DND-41 (cell line): Measurements from ENCODE around the gene THSD7B.

ENCODE experiments used
- ATAC-seq: fragments of 200-7000 bp; cut with Tn5 transposase; 3 replicates; pipeline ENCODE4 v1.9.1; 2021; ENCODE audit warnings: low read depth; ENCODE audit not compliant: insufficient read depth
- DNase-seq: peaks from one replicate; pipeline ENCODE4 v3.0.0-alpha.2; 2020
- H2AFZ ChIP-seq: 2 replicates; pipeline ENCODE4 v1.6.0; 2012; ENCODE audit warnings: low read depth, low read length
- H3K27ac ChIP-seq: 2 replicates; pipeline ENCODE4 v1.5.1; 2012; ENCODE audit warnings: low read length, inconsistent platforms
- H3K27me3 ChIP-seq: fragments of 200-600 bp; sonication (generic); 2 replicates; pipeline ENCODE4 v1.6.0; 2012; ENCODE audit warnings: low read length, mild to moderate bottlenecking, inconsistent platforms; ENCODE audit not compliant: insufficient read depth, poor library complexity
- H3K36me3 ChIP-seq: 2 replicates; pipeline ENCODE4 v1.5.1; 2012; ENCODE audit warnings: low read length, inconsistent platforms; ENCODE audit not compliant: insufficient read depth
- H3K4me1 ChIP-seq: 2 replicates; pipeline ENCODE4 v1.5.1; 2012; ENCODE audit warnings: mild to moderate bottlenecking, low read length; ENCODE audit not compliant: insufficient read depth
- H3K4me2 ChIP-seq: 2 replicates; pipeline ENCODE4 v1.6.0; 2012; ENCODE audit warnings: mild to moderate bottlenecking, moderate library complexity, low read length, inconsistent platforms; ENCODE audit not compliant: insufficient read depth
- H3K4me3 ChIP-seq, 2 experiments: fragments of 200-600 bp in 1 of 2; shearing (Covaris generic) in 1 of 2; 2 replicates each; pipeline ENCODE4 v1.5.1; 2012 to 2016; ENCODE audit warnings: inconsistent platforms in 2 of 2, low read length in 2 of 2, mild to moderate bottlenecking in 2 of 2, low read depth in 1 of 2, moderate library complexity in 1 of 2
- H3K79me2 ChIP-seq: 2 replicates; pipeline ENCODE4 v1.6.0; 2012; ENCODE audit warnings: low read length, inconsistent platforms; ENCODE audit not compliant: insufficient read depth
- H3K9ac ChIP-seq: 2 replicates; pipeline ENCODE4 v1.6.0; 2012; ENCODE audit warnings: low read depth, mild to moderate bottlenecking, inconsistent platforms, low read length, moderate library complexity
- H3K9me3 ChIP-seq: 2 replicates; pipeline ENCODE4 v1.5.1; 2012; ENCODE audit warnings: low read length, moderate library complexity, mild to moderate bottlenecking, inconsistent platforms; ENCODE audit not compliant: insufficient read depth, severe bottlenecking
- H4K20me1 ChIP-seq: 2 replicates; pipeline ENCODE4 v1.6.0; 2012; ENCODE audit warnings: low read length; ENCODE audit not compliant: insufficient read depth
- EZH2 ChIP-seq: IDR thresholded peaks from 3 replicates; pipeline ENCODE4 v1.6.1; 2012; ENCODE audit warnings: borderline replicate concordance, low read depth, mild to moderate bottlenecking, moderate library complexity, low read length, inconsistent platforms; ENCODE audit not compliant: severe bottlenecking
- TF ChIP-seq, protein P1 (sequence below): IDR thresholded peaks from 2 replicates; pipeline ENCODE4 v1.5.1; 2012; ENCODE audit warnings: borderline replicate concordance, low read length, moderate library complexity, mild to moderate bottlenecking; ENCODE audit not compliant: poor library complexity, severe bottlenecking; ENCODE audit errors: extremely low read depth

The THSD7B gene

DNA sequence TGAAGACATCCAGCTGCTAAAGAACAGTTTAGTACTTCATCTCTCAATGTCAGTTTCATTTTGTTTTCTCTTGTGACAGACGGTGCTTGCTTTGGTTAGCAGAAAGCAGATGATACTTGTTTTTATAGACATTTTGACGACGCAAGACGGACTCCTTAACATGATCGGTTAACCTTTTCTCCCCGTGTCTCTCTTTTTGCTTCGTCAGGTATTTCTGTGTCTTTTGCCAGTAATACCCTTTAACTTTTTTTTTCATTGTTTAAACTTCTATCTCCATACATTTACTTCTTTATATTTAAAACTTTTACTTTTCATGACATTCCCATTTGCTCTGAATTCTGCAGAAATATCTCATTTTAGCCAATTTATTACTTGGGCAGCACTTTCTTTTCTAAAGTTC is 57.9 kb downstream of the THSD7B start:
- no peak for DNase-seq
- H4K20me1 ChIP-seq, result no peaks in the 10 kb centered on the region
- TF ChIP-seq, protein P1, sequence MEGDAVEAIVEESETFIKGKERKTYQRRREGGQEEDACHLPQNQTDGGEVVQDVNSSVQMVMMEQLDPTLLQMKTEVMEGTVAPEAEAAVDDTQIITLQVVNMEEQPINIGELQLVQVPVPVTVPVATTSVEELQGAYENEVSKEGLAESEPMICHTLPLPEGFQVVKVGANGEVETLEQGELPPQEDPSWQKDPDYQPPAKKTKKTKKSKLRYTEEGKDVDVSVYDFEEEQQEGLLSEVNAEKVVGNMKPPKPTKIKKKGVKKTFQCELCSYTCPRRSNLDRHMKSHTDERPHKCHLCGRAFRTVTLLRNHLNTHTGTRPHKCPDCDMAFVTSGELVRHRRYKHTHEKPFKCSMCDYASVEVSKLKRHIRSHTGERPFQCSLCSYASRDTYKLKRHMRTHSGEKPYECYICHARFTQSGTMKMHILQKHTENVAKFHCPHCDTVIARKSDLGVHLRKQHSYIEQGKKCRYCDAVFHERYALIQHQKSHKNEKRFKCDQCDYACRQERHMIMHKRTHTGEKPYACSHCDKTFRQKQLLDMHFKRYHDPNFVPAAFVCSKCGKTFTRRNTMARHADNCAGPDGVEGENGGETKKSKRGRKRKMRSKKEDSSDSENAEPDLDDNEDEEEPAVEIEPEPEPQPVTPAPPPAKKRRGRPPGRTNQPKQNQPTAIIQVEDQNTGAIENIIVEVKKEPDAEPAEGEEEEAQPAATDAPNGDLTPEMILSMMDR, result no peak
- TF ChIP-seq EZH2, result no peak
- H2AFZ ChIP-seq, result no peak overlapping the region
- H3K36me3 ChIP-seq, result no peaks in the 10 kb centered on the region
- H3K4me3 ChIP-seq, result no peak overlapping the region
- H3K79me2 ChIP-seq, result no peaks in the 10 kb centered on the region
- no peak overlapping the region for H3K9ac ChIP-seq
- H3K4me1 ChIP-seq, result no peaks in the 10 kb centered on the region
- H3K27ac ChIP-seq, result no peak overlapping the region
- no peak for ATAC-seq
- H3K27me3 ChIP-seq, result no peaks in the 10 kb centered on the region
- H3K4me2 ChIP-seq, result no peak overlapping the region
- no peaks in the 10 kb centered on the region for H3K9me3 ChIP-seq

- H3K9ac ChIP-seq, result no peak overlapping the region
- no peak overlapping the region for H3K4me2 ChIP-seq
- no peaks in the 10 kb centered on the region for H3K27me3 ChIP-seq
- H2AFZ ChIP-seq, result no peak overlapping the region
- ATAC-seq, result no peak
- H3K9me3 ChIP-seq, result no peaks in the 10 kb centered on the region
- no peak overlapping the region for H3K27ac ChIP-seq
- DNase-seq, result no peak
- no peaks in the 10 kb centered on the region for H3K79me2 ChIP-seq
- H3K4me3 ChIP-seq, result no peak overlapping the region
- TF ChIP-seq, protein P1, result no peak
- no peak for TF ChIP-seq EZH2
- no peaks in the 10 kb centered on the region for H4K20me1 ChIP-seq
- H3K4me1 ChIP-seq, result no peaks in the 10 kb centered on the region
- no peaks in the 10 kb centered on the region for H3K36me3 ChIP-seq
Observed at GRCh38 chr2:136828162-136828561, 62.8 kb downstream of the THSD7B start.

DNA sequence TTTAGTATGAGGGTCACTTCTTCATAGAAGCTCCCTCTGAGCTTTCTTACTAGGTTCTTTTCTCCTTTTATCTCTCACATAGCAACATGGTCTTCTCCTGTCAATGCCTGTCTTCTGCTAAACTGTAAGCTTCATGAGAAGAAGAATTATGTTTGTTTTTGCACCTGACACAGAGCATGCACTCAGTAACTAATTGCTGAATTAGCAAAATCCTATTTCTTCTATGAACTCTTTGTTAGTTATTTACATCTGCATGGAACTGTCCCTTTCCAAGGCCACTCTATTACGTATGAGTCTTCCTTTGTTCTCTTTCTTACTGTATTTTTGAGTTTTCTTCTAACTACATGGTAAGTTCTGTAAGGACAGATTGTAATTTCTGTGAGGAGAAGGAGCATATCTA is 63.4 kb downstream of the THSD7B start:
- no peak overlapping the region for H3K9ac ChIP-seq
- H3K79me2 ChIP-seq, result no peaks in the 10 kb centered on the region
- H3K4me1 ChIP-seq, result no peaks in the 10 kb centered on the region
- H3K36me3 ChIP-seq, result no peaks in the 10 kb centered on the region
- TF ChIP-seq, protein P1, result no peak
- no peak for TF ChIP-seq EZH2
- H4K20me1 ChIP-seq, result no peaks in the 10 kb centered on the region
- no peak for ATAC-seq
- H3K27ac ChIP-seq, result no peak overlapping the region
- no peak overlapping the region for H3K4me3 ChIP-seq
- H3K4me2 ChIP-seq, result no peak overlapping the region
- H2AFZ ChIP-seq, result no peak overlapping the region
- H3K27me3 ChIP-seq, result no peaks in the 10 kb centered on the region
- no peak for DNase-seq
- no peaks in the 10 kb centered on the region for H3K9me3 ChIP-seq

GRCh38 chr2:136844546-136844945 is 79.2 kb downstream of the THSD7B start:
- H4K20me1 ChIP-seq, result no peaks in the 10 kb centered on the region
- no peak overlapping the region for H2AFZ ChIP-seq

More at GRCh38 chr2:136844546-136844945, 79.2 kb downstream of the THSD7B start:
- Histone ChIP-seq H3K4me2 (no peak overlapping the region), H3K27me3 (peaks cover 3% of the 10 kb centered on the region), H3K9me3 (no peaks in the 10 kb centered on the region), H3K4me3 (no peak overlapping the region), H3K9ac (no peak overlapping the region), H3K27ac (no peak overlapping the region), H3K4me1 (no peaks in the 10 kb centered on the region), H3K79me2 (no peaks in the 10 kb centered on the region), H3K36me3 (no peaks in the 10 kb centered on the region)
- DNase-seq, result peak; percentile 11
- TF ChIP-seq EZH2, result no peak
- ATAC-seq, result peak; percentile 80
